GM18907 (cell line): ENCODE data around the gene METTL2A.
"Not testable (repeated sequence)": the region's sequence is repeated elsewhere in the genome, so short reads cannot be mapped to it uniquely, and the experiment has no call there.

Experiments used
- ATAC-seq: cut with Tn5 transposase; IDR thresholded peaks from one replicate; pipeline ENCODE4 v1.9.1; 2021; ENCODE audit warnings: mild to moderate bottlenecking, moderate library complexity; ENCODE audit not compliant: unreplicated experiment

Gene METTL2A

DNA sequence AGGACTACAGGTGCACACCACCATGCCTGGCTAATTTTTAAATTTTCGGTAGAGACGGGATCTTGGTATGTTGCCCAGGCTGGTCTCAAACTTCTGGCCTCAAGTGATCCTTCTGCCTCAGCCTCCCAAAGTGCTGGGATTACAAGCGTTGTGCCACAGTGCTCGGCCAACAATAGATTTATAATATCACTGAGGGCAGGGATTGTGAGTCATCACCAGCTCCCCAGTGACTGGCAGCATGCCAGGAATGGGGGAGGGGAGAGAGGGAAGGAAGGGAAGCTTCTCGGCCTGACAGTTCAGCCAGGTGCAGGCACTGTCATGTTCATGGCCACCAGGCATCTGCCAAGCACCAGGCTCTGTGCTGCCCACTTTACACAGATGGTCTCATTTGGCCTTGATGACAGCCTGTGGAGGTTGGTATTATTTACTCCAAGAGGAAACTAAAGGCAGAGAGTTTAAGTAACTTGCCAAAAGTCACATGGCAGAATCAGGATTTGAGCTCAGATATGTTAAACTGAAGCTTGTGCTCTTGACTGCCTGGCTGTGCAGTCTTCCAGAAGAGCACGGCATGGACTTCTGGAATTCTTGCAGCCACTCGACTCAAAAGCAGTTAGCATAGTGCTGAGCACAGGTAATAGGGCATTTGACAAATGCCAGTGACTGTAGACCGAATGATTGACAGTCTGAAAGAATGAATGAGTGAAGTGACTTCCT is 47.1 kb downstream of the METTL2A start:
- not testable (repeated sequence) for ATAC-seq

DNA sequence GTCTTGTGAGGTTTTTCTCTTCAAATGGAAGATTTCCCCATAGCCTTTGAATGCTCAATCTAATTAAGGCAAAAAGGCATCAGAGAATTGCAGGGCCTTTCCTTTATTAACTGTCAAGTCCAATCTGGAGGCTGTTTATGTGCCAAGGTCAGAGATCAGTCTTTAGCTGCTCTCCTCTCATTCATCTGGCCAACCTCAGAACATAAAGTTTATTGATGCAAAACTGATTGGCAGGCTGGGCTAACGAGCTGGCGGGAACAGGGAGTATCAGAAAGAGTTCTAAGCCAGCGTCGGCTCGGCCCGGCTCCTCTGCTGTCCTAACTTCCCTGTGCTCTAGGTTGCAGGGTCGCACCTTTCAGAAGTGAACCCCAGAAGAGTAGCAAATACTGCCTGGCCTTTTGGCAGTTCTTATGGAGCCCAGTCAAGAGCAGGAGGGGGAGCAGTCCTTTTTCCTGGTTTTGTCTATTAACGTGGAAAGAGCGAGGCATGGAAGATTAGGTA is 47.7 kb downstream of the METTL2A start:
- not testable (repeated sequence) for ATAC-seq

DNA sequence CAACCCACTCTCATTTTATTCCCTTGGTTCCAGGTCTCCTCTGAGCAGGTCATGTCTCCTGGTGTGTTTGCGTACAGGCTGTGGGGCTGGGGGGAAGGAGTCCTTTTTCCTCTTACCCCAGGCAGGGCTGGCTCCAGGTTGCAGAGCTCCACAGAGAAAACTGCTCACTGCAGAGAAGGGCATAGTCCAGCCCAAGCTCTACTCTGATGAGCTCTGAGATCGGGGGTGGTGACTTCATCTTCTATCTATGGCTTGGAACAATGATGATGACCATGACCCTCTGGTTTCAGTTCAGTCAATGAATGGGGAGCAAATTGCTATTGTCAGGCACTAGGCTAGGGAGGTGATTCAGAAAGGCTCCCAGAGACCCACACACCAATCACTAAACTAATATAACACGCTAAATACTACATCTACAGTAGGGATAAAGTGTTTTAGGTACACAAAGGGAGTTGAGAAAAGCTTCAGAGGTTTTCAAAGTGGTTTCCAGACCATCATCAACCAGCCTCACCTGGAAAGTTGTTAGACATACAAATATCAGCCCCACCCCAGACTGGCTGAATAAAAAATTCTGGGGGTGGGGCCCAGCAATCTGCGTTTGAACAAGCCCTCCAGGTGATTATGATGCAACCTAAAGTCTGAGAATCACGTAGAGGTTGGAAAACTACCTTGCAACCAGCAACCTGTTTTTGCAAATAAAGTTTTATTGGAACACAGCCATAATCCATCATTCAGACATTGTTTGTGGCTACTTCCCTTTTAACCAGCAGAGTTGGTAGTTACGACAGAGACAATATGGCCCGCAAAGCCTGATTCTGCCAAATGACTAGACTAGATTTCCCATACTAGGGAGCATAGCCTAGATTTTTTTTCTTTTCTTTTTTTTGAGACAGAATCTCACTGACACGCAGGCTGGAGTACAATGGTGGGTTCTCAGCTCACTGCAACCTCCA is 49.6 kb downstream of the METTL2A start:
- not testable (repeated sequence) for ATAC-seq

DNA sequence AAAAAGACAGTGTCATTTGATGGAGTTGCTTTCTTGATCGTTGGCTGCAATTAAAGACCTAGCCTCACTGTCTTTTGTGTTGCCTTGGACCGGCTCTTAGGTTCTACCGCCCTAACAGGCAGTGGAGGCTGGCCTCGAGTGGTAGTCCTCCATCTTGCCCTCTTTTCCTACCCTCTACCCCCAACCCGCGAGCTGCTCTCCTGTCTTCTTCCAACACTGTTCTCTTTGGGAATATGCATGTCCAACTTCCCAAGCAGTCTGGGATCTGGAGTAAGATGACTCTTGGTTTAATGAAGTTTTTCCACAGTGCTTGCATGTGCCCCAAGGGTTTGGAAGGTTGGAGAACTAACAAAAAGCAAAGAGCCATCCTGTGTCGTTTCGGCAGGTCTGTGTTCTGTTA is 53.4 kb downstream of the METTL2A start:
- not testable (repeated sequence) for ATAC-seq

DNA sequence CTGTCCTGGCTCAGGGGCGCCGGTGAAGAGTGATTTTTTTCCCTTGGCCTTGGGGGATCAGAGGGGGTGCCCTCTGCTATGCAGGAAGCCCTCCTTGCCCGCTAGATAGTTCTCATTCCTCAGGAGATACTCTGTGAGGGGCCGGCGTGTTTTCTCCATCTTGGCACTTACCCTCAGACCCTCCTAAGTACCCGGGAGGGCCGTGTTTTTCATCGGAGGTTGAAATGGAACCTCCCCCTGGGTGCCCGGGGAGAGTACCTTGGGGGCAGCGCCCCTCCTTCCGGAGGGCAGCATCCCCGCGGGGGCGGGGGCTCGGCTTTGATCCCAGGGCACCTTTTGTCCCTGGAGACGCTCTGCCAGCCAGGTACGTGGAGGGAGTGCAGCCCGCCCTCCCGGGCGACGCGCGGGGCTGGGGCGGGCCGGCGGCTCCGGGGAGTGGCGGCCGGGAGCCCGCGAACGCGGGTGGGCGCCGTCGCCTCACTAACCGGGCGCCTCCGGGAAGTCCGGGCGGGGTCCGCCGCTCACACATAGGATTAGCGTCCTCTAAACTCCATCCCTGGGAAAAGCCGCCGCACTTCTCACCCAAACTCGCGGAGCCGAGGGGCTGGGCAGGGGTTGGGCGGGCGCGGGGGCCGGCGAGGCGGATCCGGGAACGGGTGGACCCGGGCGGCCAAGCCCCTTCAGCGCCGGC is 54.2 kb downstream of the METTL2A start:
- peak; percentile 33 for ATAC-seq

DNA sequence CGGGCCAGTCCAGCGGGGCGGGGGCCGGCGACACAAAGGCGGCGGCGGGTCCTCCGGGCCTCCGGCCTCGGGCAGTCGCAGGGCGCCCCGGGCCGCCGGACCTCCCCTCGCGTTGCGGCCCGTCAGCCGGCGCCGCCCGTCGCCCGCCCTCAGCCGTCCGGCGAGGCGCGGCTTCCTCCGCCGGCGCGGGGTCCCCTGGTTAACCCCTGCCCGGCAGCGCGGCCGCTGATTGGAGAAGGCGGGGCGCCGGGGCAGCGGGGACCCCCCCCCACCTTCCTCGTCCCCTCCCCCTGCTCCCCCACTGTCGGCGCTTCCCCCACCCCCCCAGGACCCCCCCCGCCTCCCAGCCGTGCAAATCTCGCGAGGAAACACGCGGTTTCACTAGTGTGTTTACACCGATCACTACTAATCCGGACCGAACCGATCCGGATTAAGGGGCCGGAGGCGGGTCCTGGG is 54.8 kb downstream of the METTL2A start, which contains the start of gene TLK2:
Gene TLK2, plus strand, starts transcription at position 402 of the 456 bp plus-strand sequence. CDS start 2,301 bp downstream, outside the sequence.
- ATAC-seq, result peak; percentile 67

DNA sequence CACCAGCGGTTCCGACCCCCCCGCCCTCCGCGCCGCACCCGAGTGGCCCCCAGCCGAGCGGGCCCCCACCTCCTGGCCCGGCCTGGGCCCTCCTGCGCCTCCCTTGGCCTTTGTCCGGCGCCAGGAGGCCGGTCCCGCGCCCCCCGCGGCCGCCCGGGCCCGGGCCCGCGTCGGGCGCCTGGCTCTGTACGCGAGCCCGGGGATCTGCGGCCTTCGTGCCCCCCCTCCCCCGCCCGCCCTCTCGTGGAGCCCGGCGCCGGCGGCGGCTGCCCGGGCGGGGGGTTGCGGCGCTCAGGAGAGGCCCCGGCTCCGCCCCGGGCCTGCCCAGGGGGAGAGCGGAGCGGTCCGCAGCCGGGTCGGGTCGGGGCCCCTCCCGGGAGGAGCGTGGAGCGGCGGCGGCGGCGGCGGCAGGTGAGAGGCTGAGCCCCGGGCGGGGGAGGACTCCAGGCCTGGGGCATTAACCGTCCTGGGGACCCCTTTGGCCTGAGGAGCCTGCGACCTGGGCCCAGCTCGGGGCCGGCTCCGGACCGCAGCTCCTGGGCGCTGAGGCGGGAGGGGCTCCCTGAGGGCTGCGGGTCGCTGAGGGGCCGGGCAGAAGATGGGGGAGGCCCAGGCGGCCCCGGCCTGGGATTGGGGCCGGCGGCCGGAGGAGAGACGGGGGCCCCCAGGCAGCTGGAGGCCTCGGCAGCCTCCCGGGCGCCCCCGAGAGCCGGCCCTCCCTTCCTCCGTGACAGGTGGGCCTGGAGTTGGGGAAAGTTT is 55.4 kb downstream of the METTL2A start:
- ATAC-seq, result peak; percentile 41

DNA sequence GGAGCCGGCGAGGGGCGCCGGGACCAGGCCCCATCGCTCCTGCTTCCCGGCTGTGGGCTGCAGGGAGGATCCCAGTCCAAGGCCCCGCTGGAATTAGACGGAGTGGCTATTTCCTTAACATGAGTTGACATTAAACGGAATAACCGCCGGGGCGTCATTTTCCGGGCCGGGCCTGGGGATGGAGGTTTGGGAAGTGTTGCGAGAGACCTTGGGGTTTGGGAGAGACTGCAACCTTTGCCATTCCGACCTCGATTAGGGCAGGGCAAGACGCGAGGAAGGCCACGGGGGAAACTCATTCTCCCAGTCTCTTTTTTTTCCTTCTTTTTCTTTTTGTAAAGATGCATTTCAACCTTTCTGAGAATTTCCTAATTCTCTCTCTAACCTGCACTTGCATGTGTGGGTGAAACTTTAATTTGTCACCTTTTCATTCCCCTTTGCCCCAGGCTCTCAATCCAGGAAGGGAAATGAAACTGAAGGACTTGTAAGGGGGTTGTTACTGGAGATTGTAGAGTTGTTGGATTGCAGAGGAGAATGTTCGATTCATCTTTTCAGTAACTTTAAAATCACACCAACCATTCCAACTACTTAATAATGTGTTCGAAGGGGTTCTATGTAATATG is 56.1 kb downstream of the METTL2A start:
- not testable (repeated sequence) for ATAC-seq

DNA sequence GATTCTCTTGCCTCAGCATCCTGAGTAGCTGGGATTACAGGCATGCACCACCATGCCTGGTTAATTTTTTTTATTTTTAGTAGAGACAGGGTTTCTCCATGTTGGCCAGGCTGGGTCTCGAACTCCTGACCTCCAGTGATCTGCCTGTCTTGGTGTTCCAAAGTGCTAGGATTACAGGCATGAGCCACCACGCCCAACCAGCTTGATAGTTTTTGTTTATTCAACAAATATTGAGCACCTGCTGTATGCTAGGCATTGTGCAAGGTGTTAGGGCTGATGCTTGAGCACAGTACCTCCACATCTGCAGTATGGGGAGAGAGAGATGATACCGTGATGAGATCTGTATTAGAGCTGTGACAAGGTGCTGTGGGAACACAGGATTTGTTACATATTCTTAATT is 58.9 kb downstream of the METTL2A start:
- not testable (repeated sequence) for ATAC-seq

DNA sequence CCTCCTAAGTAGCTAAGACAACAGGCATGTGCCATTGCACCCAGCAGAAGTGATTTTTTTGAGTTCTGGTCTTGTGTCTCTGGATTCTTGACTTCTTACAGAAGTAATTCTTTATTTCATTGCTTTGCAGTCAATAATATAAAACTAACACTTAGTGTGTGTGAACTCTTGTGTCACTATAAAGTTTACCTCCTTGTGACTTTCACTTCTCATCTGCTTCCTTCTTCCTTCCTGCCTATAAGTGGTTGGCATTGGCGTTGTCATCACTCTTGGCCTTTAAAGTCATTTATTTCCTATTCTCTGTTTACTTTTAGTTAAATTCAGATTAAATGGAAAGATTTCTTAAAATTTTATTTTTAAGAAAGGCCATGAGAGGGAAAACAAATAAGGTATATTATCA is 67.3 kb downstream of the METTL2A start:
- ATAC-seq, result not testable (repeated sequence)

DNA sequence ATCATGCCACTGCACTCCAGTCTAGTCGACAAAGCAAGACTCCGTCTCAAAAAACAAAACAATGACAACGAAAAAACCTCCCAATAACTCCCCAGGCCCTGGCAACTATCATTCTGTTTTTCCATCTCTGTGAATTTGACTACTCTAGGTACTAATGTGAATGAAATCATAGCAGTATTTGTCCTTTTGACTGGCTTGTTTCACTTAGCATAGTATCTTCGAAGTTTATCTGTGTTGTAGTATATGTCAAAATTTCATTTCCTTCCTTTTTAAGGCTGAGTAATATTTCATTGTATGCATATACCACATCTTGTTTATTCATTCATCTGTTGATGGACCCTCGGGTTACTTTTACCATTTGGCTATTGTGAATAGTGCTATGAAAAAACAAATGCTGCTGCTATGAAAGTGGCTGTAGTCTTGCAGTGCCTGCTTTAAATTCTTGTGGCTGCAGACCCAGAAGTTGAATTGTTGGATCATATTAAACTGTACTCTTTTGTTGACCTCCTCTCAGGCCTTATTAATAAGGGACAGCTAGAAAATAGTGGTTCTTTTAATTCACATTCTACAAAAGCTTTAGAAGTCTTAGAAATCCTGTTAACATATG is 69.5 kb downstream of the METTL2A start:
- not testable (repeated sequence) for ATAC-seq

DNA sequence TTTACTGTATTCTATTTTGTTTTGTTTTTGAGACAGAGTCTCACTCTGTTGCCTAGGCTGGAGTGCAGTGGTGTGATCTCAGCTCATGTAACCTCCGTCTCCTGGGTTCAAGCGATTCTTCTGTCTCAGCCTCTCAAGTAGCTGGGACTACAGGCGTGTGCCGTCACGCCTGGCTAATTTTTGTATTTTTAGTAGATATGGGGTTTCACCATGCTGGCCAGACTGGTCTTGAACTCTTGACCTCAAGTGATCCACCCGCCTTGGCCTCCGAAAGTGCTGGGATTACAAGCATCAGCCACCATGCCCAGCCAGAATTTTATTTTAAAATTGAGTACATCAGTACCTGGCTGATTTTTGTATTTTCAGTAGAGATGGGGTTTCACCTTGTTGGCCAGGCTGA is 70.4 kb downstream of the METTL2A start:
- ATAC-seq, result not testable (repeated sequence)

DNA sequence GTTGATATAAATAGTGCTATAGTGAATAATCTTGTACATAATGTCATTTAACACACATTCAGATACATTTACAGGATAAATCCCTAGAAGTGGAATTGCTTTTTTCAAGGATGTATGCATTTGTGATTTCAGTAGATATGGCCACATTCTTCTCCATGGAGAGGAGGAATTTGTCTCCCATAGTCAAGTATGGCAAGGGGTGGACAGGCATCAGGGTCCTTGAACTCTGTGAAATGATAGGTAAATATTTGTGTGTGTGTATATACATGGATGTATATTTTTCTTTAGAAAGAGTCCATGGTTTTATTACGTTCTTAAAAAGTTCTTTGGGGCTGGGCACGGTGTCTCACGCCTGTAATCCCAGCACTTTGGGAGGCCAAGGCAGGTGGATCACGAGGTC is 72.6 kb downstream of the METTL2A start:
- ATAC-seq, result not testable (repeated sequence)

DNA sequence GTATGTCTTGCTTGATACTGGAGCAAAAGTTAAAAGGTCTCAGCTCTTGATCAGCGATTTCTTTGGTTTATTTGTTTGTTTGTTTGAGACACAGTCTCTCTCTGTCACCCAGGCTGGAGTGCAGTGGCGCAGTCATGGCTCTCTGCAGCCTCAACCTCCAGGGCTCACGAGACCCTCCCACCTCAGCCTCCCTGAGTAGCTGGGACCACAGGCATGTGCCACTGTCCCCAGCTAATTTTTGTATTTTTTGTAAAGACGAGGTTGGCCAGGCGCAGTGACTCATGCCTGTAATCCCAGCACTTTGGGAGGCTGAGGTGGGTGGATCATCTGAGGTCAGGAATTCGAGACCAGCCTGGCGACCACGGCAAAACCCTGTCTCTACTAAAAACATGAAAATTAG is 75.1 kb downstream of the METTL2A start:
- ATAC-seq, result not testable (repeated sequence)
